SK-N-SH (cell line): ENCODE measurements around the gene B4GALNT1. TPM values are rescaled to one million over a fixed set of nuclear protein-coding genes. Genes with fewer than 3 reads are reported as not detected.

ENCODE experiments used
- CTCF ChIA-PET: fragments of 300-600, 350-600 bp; formaldehyde crosslinking; extraction: SDS; loops from one replicate; lab custom pipeline; 2021; lab: Yijun Ruan, JAX
- POLR2A ChIA-PET: fragments of 350-600 bp; sonication (Branson Sonifier 250); formaldehyde crosslinking; extraction: SDS; loops from one replicate; lab custom pipeline; 2020; ENCODE audit warnings: antibody characterized with exemption, inconsistent platforms; lab: Yijun Ruan, JAX
- DNase-seq: peaks from one replicate; pipeline ENCODE4 v3.0.0; 2012
- H2AFZ ChIP-seq: fragments of 200-600 bp; sonication (generic); 2 replicates; pipeline ENCODE4 v1.8.1; 2016; ENCODE audit warnings: antibody characterized with exemption, mild to moderate bottlenecking, low read depth
- H3F3A ChIP-seq: fragments of 200-600 bp; sonication (generic); replicated peaks from 2 replicates; pipeline ENCODE3; 2016; ENCODE audit warnings: antibody characterized with exemption, mild to moderate bottlenecking; ENCODE audit not compliant: insufficient read depth
- H3K27ac ChIP-seq, 2 experiments: fragments of 200-500 bp in 1 of 2; fragments of 200-600 bp in 1 of 2; sonication (Bioruptor generic) in 1 of 2; sonication (generic), shearing (Covaris generic) in 1 of 2; 2 replicates each; pipeline versions ENCODE4 v1.5.1 to v1.6.1; 2014 to 2016; ENCODE audit warnings: low read depth in 2 of 2, inconsistent platforms in 1 of 2, low read length in 1 of 2, mild to moderate bottlenecking in 1 of 2, mixed read lengths in 1 of 2
- H3K27me3 ChIP-seq: fragments of 200-600 bp; sonication (generic), shearing (Covaris generic); 2 replicates; pipeline ENCODE4 v1.6.1; 2016; ENCODE audit warnings: mixed run types; ENCODE audit not compliant: insufficient read depth
- H3K36me3 ChIP-seq, 2 experiments: fragments of 200-500 bp in 1 of 2; fragments of 200-600 bp in 1 of 2; sonication (Bioruptor generic) in 1 of 2; sonication (generic) in 1 of 2; replicated peaks in 1 of 2; 2 replicates each; pipeline versions ENCODE3 to v1.5.1; 2014 to 2016; ENCODE audit warnings: low read length in 1 of 2, mild to moderate bottlenecking in 1 of 2; ENCODE audit not compliant: insufficient read depth in 2 of 2, control insufficient read depth in 1 of 2
- H3K4me1 ChIP-seq, 2 experiments: fragments of 200-500 bp in 1 of 2; fragments of 200-600 bp in 1 of 2; sonication (Bioruptor generic) in 1 of 2; sonication (generic), shearing (Covaris generic) in 1 of 2; 2 replicates each; pipeline versions ENCODE4 v1.5.1 to v1.6.1; 2014 to 2016; ENCODE audit warnings: low read depth in 1 of 2, low read length in 1 of 2, mixed run types in 1 of 2; ENCODE audit not compliant: insufficient read depth in 2 of 2, control insufficient read depth in 1 of 2
- H3K4me2 ChIP-seq: fragments of 200-600 bp; sonication (generic), shearing (Covaris generic); 2 replicates; pipeline ENCODE4 v1.6.1; 2017; ENCODE audit warnings: mixed run types
- H3K4me3 ChIP-seq, 2 experiments: fragments of 200-500 bp in 1 of 2; fragments of 200-600 bp in 1 of 2; sonication (Bioruptor generic) in 1 of 2; sonication (generic), shearing (Covaris generic) in 1 of 2; 2 replicates each; pipeline versions ENCODE4 v1.5.1 to v1.8.1; 2014 to 2016; ENCODE audit warnings: low read depth in 2 of 2, inconsistent platforms in 1 of 2, low read length in 1 of 2, mild to moderate bottlenecking in 1 of 2, mixed read lengths in 1 of 2, moderate library complexity in 1 of 2
- H3K79me2 ChIP-seq: fragments of 200-600 bp; sonication (generic); 2 replicates; pipeline ENCODE4 v1.8.1; 2017; ENCODE audit warnings: mild to moderate bottlenecking; ENCODE audit not compliant: insufficient read depth
- H3K9ac ChIP-seq: fragments of 200-600 bp; sonication (generic); 2 replicates; pipeline ENCODE4 v1.6.1; 2017; ENCODE audit warnings: mixed run types
- H3K9me2 ChIP-seq: fragments of 200-600 bp; sonication (generic); 2 replicates; pipeline ENCODE4 v1.6.1; 2017; ENCODE audit warnings: mixed run types
- H3K9me3 ChIP-seq: fragments of 200-600 bp; sonication (generic); 2 replicates; pipeline ENCODE4 v1.6.1; 2017; ENCODE audit warnings: mixed run types, mild to moderate bottlenecking, moderate library complexity
- H4K20me1 ChIP-seq: fragments of 200-600 bp; sonication (generic); 2 replicates; pipeline ENCODE4 v1.6.1; 2017; ENCODE audit warnings: mild to moderate bottlenecking, mixed run types; ENCODE audit not compliant: insufficient read depth
- ELF1 ChIP-seq: IDR thresholded peaks from 2 replicates; pipeline ENCODE4 v1.4.0; 2012
- EZH2phosphoT487 ChIP-seq: fragments of 200-600 bp; sonication (generic); IDR thresholded peaks from 2 replicates; pipeline ENCODE4 v1.6.1; 2017; ENCODE audit warnings: low read depth, mixed run types, mild to moderate bottlenecking, antibody characterized with exemption, moderate library complexity, borderline replicate concordance
- FOXJ3 ChIP-seq: sonication (generic); formaldehyde crosslinking; IDR thresholded peaks from 2 replicates; pipeline ENCODE4 v1.5.1; 2020; ENCODE audit warnings: mild to moderate bottlenecking, missing genetic modification reagents
- GATA2 ChIP-seq: sonication (generic); formaldehyde crosslinking; IDR thresholded peaks from 2 replicates; pipeline ENCODE4 v1.5.0; 2020; ENCODE audit warnings: mild to moderate bottlenecking, missing genetic modification reagents
- MXI1 ChIP-seq: IDR thresholded peaks from 2 replicates; pipeline ENCODE4 v1.6.1; 2012; ENCODE audit warnings: mild to moderate bottlenecking, low read depth, low read length, improper control_type of control experiment
- NRF1 ChIP-seq: IDR thresholded peaks from 2 replicates; pipeline ENCODE4 v1.6.1; 2012; ENCODE audit warnings: low read depth, mild to moderate bottlenecking, low read length
- RCOR1 ChIP-seq: fragments of 150-350 bp; IDR thresholded peaks from 2 replicates; pipeline ENCODE4 v1.6.1; 2017; ENCODE audit warnings: antibody characterized with exemption, low read length
- SIN3A ChIP-seq: IDR thresholded peaks from 2 replicates; pipeline ENCODE4 v1.6.1; 2012; ENCODE audit warnings: low read depth, mild to moderate bottlenecking, low read length, moderate library complexity, borderline replicate concordance
- TAF1 ChIP-seq: IDR thresholded peaks from 2 replicates; pipeline ENCODE4 v1.6.1; 2012; ENCODE audit warnings: low read depth, mild to moderate bottlenecking, low read length, moderate library complexity, borderline replicate concordance
- TCF12 ChIP-seq: IDR thresholded peaks from 2 replicates; pipeline ENCODE4 v1.4.0; 2012
- YY1 ChIP-seq: IDR thresholded peaks from 2 replicates; pipeline ENCODE4 v1.4.0; 2012; ENCODE audit warnings: low read depth, mild to moderate bottlenecking
- WGBS: methylation state at CpG from one replicate; pipeline ENCODE4 v1.1.6; 2017; ENCODE audit warnings: low lambda C conversion rate; 5-methylcytosine and 5-hydroxymethylcytosine counted together
- polyA plus RNA-seq, 3 experiments: library from polyadenylated mRNA; depleted of rRNA; stranded (reverse); fragments of >200 nt; gene quantifications; 2 replicates each; pipeline ENCODE4 v1.2.3, GENCODE V29; 2012
- TF ChIP-seq, protein P1 (sequence below): IDR thresholded peaks from 2 replicates; pipeline ENCODE4; 2012
- TF ChIP-seq, protein P2 (sequence below): IDR thresholded peaks from 2 replicates; pipeline ENCODE4 v1.4.0; 2012; ENCODE audit warnings: low read depth, borderline replicate concordance
- TF ChIP-seq, protein P3 (sequence below): IDR thresholded peaks from 2 replicates; pipeline ENCODE4 v1.6.1; 2012; ENCODE audit warnings: mild to moderate bottlenecking, low read depth, low read length, moderate library complexity

Gene B4GALNT1
- polyA plus RNA-seq, 1 of the 3 experiments (the other 2 are of a cell fraction): 5.3 TPM

DNA sequence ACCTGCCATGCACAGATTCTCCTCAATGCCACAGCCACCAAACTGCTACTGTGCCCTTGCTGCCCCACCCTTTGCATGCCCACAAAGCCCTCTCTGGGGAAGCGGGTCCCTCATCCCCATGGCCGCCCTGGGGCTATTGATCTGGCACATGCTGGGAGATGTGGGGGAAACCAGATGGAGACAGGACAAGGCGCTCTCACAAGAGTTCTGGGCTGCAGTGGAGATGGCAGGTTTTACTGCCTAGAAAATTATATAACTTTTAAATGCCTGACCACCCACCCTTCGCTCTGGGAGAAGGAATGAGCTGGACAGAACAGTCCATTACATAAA lies 52.6 kb downstream of the B4GALNT1 start:
- no peak for TF ChIP-seq GATA2 (CRISPR knock-in tag)
- TF ChIP-seq, all 33 proteins: peak for 0
- Histone ChIP-seq H2AFZ (no peak overlapping the region), H3K4me2 (no peak overlapping the region), H3K9me2 (no peaks in the 10 kb centered on the region), H3K36me3 (peaks cover 30 to 82% of the 10 kb centered on the region in 2 experiments), H3K4me3 (no peak overlapping the region), H3K9me3 (no peaks in the 10 kb centered on the region), H3K9ac (no peak overlapping the region), H3K4me1 (no peaks in the 10 kb centered on the region), H3K27ac (no peak overlapping the region), H3F3A (no peaks in the 10 kb centered on the region), H3K79me2 (no peaks in the 10 kb centered on the region), H3K27me3 (no peaks in the 10 kb centered on the region), H4K20me1 (no peaks in the 10 kb centered on the region)
- WGBS: 88% methylated on average over 4 of the region's 4 CpGs
- DNase-seq: peak; percentile 25
- ChIA-PET POLR2A (no interaction called here), CTCF (interaction anchor here (0.8 to 7.6 kb wide), 8 partner anchors 9 to 155 kb away, joined by 4 to 298 read pairs (median 75); partner anchors contain the start of genes B4GALNT1, DTX3 and PIP4K2C)

DNA sequence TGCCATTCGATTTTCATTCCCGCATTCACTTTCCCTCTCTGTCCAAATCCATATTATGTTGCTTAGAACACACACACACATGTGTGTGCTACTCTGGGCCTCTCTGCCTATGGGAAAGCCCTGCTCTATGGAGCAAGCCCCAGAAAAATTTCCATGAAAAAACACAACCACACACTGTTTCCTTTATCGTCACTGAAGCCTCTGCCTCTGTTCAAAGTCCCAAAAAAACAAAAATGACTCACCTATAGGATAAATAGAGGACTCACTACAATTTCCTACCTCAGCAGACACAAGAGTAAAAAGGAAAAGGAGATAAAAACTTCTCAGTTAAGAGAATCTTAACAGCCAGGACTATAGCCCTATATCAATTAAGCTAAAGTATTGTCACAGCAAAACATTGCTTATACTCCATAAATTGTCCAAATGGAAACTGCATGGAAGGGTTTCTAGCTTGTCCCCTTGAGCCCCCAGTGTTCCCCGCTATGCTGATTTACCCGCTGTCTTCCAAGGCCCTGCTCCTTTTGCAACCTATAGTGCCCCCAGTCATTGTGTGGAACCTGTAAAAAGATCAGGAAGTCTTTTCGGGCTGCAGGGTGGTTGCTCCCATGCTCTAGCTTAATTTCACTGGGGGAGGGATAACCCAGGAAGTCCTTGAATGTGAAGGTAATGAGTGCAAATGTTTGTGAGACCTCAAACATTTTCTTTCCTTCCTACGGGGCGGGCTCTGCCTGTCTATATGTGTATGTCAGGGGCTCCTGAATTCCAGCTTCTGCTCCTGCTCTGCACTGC lies 53.1 kb downstream of the B4GALNT1 start:
- no peaks in the 10 kb centered on the region for H3K4me1 ChIP-seq
- ChIA-PET POLR2A (no interaction called here), CTCF (interaction anchor here (0.8 to 7.6 kb wide), 7 partner anchors 9 to 155 kb away, joined by 4 to 298 read pairs (median 85); partner anchors contain the start of genes B4GALNT1 and PIP4K2C)
- peaks cover 35 to 84% of the 10 kb centered on the region in 2 experiments for H3K36me3 ChIP-seq
- H3K27me3 ChIP-seq: no peaks in the 10 kb centered on the region
- no peaks in the 10 kb centered on the region for H3F3A ChIP-seq
- DNase-seq: no peak
- no peak overlapping the region for H3K4me2 ChIP-seq
- no peaks in the 10 kb centered on the region for H3K79me2 ChIP-seq
- no peak for TF ChIP-seq ELF1
- no peak for TF ChIP-seq FOXJ3 (CRISPR knock-in tag)
- no peak for TF ChIP-seq NRF1
- no peak for TF ChIP-seq MXI1
- TF ChIP-seq TAF1: no peak
- TF ChIP-seq, protein P1, sequence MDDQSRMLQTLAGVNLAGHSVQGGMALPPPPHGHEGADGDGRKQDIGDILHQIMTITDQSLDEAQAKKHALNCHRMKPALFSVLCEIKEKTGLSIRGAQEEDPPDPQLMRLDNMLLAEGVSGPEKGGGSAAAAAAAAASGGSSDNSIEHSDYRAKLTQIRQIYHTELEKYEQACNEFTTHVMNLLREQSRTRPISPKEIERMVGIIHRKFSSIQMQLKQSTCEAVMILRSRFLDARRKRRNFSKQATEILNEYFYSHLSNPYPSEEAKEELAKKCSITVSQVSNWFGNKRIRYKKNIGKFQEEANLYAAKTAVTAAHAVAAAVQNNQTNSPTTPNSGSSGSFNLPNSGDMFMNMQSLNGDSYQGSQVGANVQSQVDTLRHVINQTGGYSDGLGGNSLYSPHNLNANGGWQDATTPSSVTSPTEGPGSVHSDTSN: no peak
- TF ChIP-seq EZH2phosphoT487: no peak
- no peak for TF ChIP-seq SIN3A
- TF ChIP-seq TCF12: no peak
- TF ChIP-seq, protein P2, sequence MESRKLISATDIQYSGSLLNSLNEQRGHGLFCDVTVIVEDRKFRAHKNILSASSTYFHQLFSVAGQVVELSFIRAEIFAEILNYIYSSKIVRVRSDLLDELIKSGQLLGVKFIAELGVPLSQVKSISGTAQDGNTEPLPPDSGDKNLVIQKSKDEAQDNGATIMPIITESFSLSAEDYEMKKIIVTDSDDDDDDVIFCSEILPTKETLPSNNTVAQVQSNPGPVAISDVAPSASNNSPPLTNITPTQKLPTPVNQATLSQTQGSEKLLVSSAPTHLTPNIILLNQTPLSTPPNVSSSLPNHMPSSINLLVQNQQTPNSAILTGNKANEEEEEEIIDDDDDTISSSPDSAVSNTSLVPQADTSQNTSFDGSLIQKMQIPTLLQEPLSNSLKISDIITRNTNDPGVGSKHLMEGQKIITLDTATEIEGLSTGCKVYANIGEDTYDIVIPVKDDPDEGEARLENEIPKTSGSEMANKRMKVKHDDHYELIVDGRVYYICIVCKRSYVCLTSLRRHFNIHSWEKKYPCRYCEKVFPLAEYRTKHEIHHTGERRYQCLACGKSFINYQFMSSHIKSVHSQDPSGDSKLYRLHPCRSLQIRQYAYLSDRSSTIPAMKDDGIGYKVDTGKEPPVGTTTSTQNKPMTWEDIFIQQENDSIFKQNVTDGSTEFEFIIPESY: no peak
- no peak for TF ChIP-seq YY1
- TF ChIP-seq, protein P3, sequence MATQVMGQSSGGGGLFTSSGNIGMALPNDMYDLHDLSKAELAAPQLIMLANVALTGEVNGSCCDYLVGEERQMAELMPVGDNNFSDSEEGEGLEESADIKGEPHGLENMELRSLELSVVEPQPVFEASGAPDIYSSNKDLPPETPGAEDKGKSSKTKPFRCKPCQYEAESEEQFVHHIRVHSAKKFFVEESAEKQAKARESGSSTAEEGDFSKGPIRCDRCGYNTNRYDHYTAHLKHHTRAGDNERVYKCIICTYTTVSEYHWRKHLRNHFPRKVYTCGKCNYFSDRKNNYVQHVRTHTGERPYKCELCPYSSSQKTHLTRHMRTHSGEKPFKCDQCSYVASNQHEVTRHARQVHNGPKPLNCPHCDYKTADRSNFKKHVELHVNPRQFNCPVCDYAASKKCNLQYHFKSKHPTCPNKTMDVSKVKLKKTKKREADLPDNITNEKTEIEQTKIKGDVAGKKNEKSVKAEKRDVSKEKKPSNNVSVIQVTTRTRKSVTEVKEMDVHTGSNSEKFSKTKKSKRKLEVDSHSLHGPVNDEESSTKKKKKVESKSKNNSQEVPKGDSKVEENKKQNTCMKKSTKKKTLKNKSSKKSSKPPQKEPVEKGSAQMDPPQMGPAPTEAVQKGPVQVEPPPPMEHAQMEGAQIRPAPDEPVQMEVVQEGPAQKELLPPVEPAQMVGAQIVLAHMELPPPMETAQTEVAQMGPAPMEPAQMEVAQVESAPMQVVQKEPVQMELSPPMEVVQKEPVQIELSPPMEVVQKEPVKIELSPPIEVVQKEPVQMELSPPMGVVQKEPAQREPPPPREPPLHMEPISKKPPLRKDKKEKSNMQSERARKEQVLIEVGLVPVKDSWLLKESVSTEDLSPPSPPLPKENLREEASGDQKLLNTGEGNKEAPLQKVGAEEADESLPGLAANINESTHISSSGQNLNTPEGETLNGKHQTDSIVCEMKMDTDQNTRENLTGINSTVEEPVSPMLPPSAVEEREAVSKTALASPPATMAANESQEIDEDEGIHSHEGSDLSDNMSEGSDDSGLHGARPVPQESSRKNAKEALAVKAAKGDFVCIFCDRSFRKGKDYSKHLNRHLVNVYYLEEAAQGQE: no peak
- no peak for TF ChIP-seq RCOR1
- TF ChIP-seq, all 33 proteins: peak for 0
- Histone ChIP-seq H3K9me2 (no peaks in the 10 kb centered on the region), H3K27ac (no peak overlapping the region), H3K9ac (no peak overlapping the region), H3K4me3 (no peak overlapping the region), H2AFZ (no peak overlapping the region), H4K20me1 (no peaks in the 10 kb centered on the region), H3K9me3 (no peaks in the 10 kb centered on the region)
- 88% methylated on average over 8 of the region's 8 CpGs for WGBS
